Large intestine (tissue), 12 donors: ENCODE measurements around the gene TRAF6. TPM values are rescaled to one million over a fixed set of nuclear protein-coding genes. Genes with fewer than 3 reads are reported as not detected.
A peak's percentile ranks its signal among the peaks of the same experiment; 100 is the strongest.
"Not testable (repeated sequence)": the region's sequence is repeated elsewhere in the genome, so short reads cannot be mapped to it uniquely, and the experiment has no call there.

Experiments
- DNase-seq, 2 donors: peaks; one replicate each; pipeline versions ENCODE4 v3.0.0 to v3.0.0-alpha.2; 2013
- H3K27ac ChIP-seq: one replicate; pipeline ENCODE4 v1.5.1; 2013; ENCODE audit warnings: low read length
- H3K27me3 ChIP-seq: 2 replicates; pipeline ENCODE4 v1.6.1; 2013; ENCODE audit warnings: low read length; ENCODE audit not compliant: control insufficient read depth, insufficient read depth
- H3K36me3 ChIP-seq: 2 replicates; pipeline ENCODE4 v1.6.1; 2013; ENCODE audit warnings: low read length; ENCODE audit not compliant: control insufficient read depth, insufficient read depth
- H3K4me1 ChIP-seq: one replicate; pipeline ENCODE4 v1.6.1; 2013; ENCODE audit warnings: low read length; ENCODE audit not compliant: control insufficient read depth, insufficient read depth
- H3K4me3 ChIP-seq: one replicate; pipeline ENCODE4 v1.5.1; 2013; ENCODE audit warnings: low read length
- H3K9me3 ChIP-seq: one replicate; pipeline ENCODE4 v1.6.1; 2013; ENCODE audit warnings: mild to moderate bottlenecking, low read depth, low read length, moderate library complexity; ENCODE audit not compliant: control insufficient read depth
- WGBS: methylation state at CpG from one replicate; pipeline ENCODE4 v1.1.5; 2013; ENCODE audit warnings: low lambda C conversion rate; ENCODE audit not compliant: insufficient coverage; 5-methylcytosine and 5-hydroxymethylcytosine counted together
- long read RNA-seq, 11 donors: transcript quantifications; one replicate each; lab custom pipeline, GENCODE V29; 2026
- polyA plus RNA-seq: library from polyadenylated mRNA; unstranded; fragments of 120-200 nt; gene quantifications from one replicate; pipeline ENCODE4 v1.2.1, GENCODE V29; 2013

Gene TRAF6
- 21.2 TPM for polyA plus RNA-seq
- long read RNA-seq, donor 1, full-length matches to known transcripts = 3 of 3 reads
- long read RNA-seq, donor 1, partial matches to known transcripts = 0 of 3 reads
- long read RNA-seq, donor 1, other reads (novel, unspliced or antisense) = 0 of 3 reads
- long read RNA-seq, donor 2, full-length matches to known transcripts = 7 of 12 reads
- long read RNA-seq, donor 2, partial matches to known transcripts = 0 of 12 reads
- long read RNA-seq, donor 2, other reads (novel, unspliced or antisense) = 5 of 12 reads
- long read RNA-seq, donor 3 = 0 reads
- long read RNA-seq, donor 4 = 0 reads
- long read RNA-seq, donor 5, full-length matches to known transcripts = 5 of 5 reads
- long read RNA-seq, donor 5, partial matches to known transcripts = 0 of 5 reads
- long read RNA-seq, donor 5, other reads (novel, unspliced or antisense) = 0 of 5 reads
- long read RNA-seq, donor 6, full-length matches to known transcripts = 5 of 5 reads
- long read RNA-seq, donor 6, partial matches to known transcripts = 0 of 5 reads
- long read RNA-seq, donor 6, other reads (novel, unspliced or antisense) = 0 of 5 reads
- long read RNA-seq, donor 7, full-length matches to known transcripts = 2 of 2 reads
- long read RNA-seq, donor 7, partial matches to known transcripts = 0 of 2 reads
- long read RNA-seq, donor 7, other reads (novel, unspliced or antisense) = 0 of 2 reads
- long read RNA-seq, donor 8, full-length matches to known transcripts = 9 of 9 reads
- long read RNA-seq, donor 8, partial matches to known transcripts = 0 of 9 reads
- long read RNA-seq, donor 8, other reads (novel, unspliced or antisense) = 0 of 9 reads
- long read RNA-seq, donor 9, full-length matches to known transcripts = 3 of 3 reads
- long read RNA-seq, donor 9, partial matches to known transcripts = 0 of 3 reads
- long read RNA-seq, donor 9, other reads (novel, unspliced or antisense) = 0 of 3 reads
- long read RNA-seq, donor 10, full-length matches to known transcripts = 6 of 6 reads
- long read RNA-seq, donor 10, partial matches to known transcripts = 0 of 6 reads
- long read RNA-seq, donor 10, other reads (novel, unspliced or antisense) = 0 of 6 reads
- long read RNA-seq, donor 11 = 0 reads

DNA sequence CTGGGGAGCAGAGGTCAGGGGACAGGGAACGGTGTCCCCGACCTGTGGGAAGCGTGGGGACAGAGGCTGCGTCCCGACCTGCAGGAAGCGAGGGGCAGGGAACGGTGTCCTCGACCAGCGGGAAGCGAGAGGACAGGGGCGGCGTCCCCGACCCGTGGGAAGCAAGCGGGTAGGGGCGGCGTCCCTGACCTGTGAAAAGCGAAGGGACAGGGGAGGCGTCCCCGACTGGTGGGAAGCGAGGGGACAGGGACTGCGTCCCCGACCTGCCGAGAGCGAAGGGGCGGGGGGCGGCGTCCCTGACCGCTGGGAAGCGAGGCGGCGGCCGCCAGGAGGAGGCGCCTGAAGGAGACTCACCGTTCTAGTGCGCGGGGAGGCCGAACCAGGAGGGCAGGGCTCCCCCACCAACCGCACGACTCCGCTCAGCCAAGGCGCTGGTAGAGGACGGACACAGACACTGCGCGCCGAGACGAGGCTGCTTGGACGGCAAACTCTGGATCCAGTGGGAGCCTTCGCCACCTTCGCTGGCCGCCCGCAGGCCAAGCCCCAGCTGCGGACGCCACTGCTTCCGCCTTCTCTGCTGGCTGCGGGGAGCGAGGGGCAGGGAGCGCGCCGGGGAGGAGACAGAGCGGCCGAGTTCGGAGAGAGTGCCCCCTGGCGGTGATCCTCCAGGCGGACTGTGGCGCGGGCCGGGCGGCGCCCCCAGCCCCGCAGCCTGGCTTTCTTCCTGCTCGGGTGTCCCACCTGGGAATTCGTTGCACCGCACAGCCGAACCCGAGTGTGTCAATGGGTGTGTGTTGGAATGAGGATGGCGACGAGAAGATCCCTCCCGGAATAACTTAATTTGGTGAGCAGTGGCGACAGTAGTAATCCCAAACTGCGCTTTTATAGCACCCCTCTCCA lies at the start of gene TRAF6:
TSS of gene TRAF6 (minus strand) at position 579 of the 900 bp plus-strand sequence. CDS start 8,757 bp downstream, outside the sequence.
- DNase-seq = peak; percentile 80 to 93
- no peaks in the 10 kb centered on the region for H3K27me3 ChIP-seq
- H3K4me3 ChIP-seq = peak within 1 kb of the TSS; percentile 97
- H3K36me3 ChIP-seq = peaks cover 3% of the 10 kb centered on the region
- WGBS = no CpG with 5 or more reads among the region's 81 CpGs
- no peaks in the 10 kb centered on the region for H3K9me3 ChIP-seq
- H3K4me1 ChIP-seq = peaks cover 12% of the 10 kb centered on the region
- peak within 1 kb of the TSS; percentile 95 for H3K27ac ChIP-seq

DNA sequence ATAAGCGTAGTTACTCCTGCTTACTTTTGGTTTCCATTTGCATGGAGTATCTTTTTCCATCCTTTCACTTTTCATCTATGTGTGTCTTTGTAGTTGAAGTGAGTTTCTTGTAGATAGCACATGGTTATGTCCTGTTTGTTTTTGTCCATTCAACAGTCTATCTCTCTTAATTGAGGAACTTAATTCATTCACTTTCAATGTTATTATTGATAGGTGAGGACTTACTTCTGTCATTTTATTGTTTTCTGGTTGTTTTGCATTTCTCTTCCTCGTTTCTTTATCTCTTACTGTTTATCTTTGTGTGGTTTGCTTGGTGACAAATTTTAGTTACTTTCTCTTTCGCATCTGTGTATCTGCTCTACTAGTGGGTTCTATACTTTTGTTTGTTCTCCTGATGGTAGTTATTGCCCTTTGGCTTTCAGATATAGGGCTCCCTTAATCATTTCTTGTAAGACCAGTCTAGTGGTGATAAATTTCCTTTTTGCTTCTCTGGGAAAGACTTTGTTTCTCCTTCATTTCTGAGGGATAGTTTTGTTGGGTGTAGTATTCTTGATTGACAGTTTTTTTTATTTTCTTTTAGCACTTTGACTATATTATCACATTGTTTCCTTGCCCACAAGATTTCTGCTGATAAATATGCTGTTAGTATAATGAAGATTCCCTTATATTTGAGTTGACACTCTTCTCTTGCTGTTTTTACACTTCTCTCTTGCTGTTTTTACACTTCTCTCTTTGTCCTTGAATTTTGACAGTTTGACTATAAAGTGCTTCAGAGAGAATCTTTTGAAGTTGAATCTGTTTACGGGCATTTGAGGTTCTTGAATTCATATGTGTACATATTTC lies 48.7 kb upstream of the TRAF6 start:
- no peak for DNase-seq
- no peaks in the 10 kb centered on the region for H3K4me1 ChIP-seq
- WGBS = 56% methylated on average over 4 of the region's 4 CpGs
- H3K27ac ChIP-seq = no peak overlapping the region
- H3K36me3 ChIP-seq = no peaks in the 10 kb centered on the region
- H3K9me3 ChIP-seq = peaks cover 7% of the 10 kb centered on the region
- no peak overlapping the region for H3K4me3 ChIP-seq
- no peaks in the 10 kb centered on the region for H3K27me3 ChIP-seq

GRCh38 chr11:36557991-36558390 lies 47.9 kb upstream of the TRAF6 start:
- Histone ChIP-seq H3K27ac (no peak overlapping the region), H3K36me3 (no peaks in the 10 kb centered on the region)
- DNase-seq = no peak

DNA sequence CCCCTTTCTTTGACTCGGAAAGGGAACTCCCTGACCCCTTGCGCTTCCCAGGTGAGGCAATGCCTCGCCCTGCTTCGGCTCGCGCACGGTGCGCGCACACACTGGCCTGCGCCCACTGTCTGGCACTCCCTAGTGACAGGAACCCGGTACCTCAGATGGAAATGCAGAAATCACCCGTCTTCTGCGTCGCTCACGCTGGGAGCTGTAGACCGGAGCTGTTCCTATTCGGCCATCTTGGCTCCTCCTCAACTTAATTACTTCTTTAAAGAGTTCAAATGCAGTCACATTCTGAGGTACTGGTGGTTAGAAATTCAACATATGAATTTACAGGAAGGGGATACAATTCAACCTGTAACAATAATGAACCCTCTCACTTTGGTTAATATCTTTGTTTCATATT lies 47.3 kb upstream of the TRAF6 start:
- H3K4me1 ChIP-seq, H3K27me3 ChIP-seq, DNase-seq, H3K4me3 ChIP-seq, H3K9me3 ChIP-seq, H3K36me3 ChIP-seq, H3K27ac ChIP-seq: not testable (repeated sequence)
- WGBS = no CpG with 5 or more reads among the region's 17 CpGs

More at GRCh38 chr11:36557991-36558390, 47.9 kb upstream of the TRAF6 start:
- H3K27me3 ChIP-seq = no peaks in the 10 kb centered on the region
- H3K4me1 ChIP-seq = no peaks in the 10 kb centered on the region
- peaks cover 7% of the 10 kb centered on the region for H3K9me3 ChIP-seq
- H3K4me3 ChIP-seq = no peak overlapping the region

DNA sequence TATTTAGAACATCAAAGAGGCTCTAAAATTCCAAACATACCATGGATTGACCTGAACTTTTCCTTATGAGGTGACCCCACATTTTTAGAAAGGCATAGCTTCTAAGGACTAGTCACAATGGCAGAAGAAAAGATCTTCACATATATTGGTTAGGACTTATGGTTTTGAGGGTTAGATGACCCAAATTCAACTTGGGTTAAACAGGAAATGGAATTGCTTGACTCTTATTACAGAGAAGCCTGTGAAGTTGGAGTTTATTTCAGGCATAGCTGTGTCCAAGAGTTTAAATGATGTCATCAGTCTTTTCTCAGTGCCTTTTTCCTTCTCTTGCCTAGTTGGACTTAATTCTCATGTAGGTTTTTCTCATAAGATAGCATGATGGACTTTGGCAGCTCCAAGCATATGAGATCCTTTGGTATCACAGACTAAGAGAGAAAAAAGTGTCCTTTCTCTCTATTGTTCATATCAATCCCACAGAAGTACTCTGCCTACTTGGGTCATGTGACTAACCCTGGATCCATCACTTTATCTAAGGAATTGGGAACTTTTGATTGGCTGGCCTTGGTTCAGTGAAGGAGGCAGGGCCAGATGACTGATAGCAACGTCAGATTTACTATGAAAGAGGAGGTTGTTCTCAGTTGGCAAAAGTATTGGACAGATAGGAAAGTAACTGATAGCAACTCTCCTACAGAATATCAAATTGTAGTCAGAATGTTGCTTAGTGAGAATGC lies 40.5 kb upstream of the TRAF6 start:
- Histone ChIP-seq H3K4me3 (no peak overlapping the region), H3K9me3 (no peaks in the 10 kb centered on the region), H3K4me1 (no peaks in the 10 kb centered on the region), H3K36me3 (no peaks in the 10 kb centered on the region), H3K27me3 (no peaks in the 10 kb centered on the region), H3K27ac (no peak overlapping the region)
- no CpG with 5 or more reads among the region's 1 CpG for WGBS
- peak in 1 of 2 donors; percentile 29 for DNase-seq

- peaks cover 5% of the 10 kb centered on the region for H3K27me3 ChIP-seq
- no peaks in the 10 kb centered on the region for H3K9me3 ChIP-seq
- WGBS = no CpG with 5 or more reads among the region's 6 CpGs
- no peak overlapping the region for H3K27ac ChIP-seq
- DNase-seq = peak; percentile 45 to 73
- H3K36me3 ChIP-seq = no peaks in the 10 kb centered on the region
- H3K4me1 ChIP-seq = no peaks in the 10 kb centered on the region
- H3K4me3 ChIP-seq = no peak overlapping the region
These were observed 30.9 kb upstream of the TRAF6 start for GRCh38 chr11:36540998-36541397.

- Histone ChIP-seq H3K36me3 (no peaks in the 10 kb centered on the region), H3K4me1 (no peaks in the 10 kb centered on the region), H3K9me3 (no peaks in the 10 kb centered on the region), H3K4me3 (no peak overlapping the region), H3K27ac (no peak overlapping the region), H3K27me3 (no peaks in the 10 kb centered on the region)
- DNase-seq = no peak
- 60% methylated on average over 2 of the region's 3 CpGs for WGBS
These were observed 24.3 kb upstream of the TRAF6 start for GRCh38 chr11:36534276-36534840.

DNA sequence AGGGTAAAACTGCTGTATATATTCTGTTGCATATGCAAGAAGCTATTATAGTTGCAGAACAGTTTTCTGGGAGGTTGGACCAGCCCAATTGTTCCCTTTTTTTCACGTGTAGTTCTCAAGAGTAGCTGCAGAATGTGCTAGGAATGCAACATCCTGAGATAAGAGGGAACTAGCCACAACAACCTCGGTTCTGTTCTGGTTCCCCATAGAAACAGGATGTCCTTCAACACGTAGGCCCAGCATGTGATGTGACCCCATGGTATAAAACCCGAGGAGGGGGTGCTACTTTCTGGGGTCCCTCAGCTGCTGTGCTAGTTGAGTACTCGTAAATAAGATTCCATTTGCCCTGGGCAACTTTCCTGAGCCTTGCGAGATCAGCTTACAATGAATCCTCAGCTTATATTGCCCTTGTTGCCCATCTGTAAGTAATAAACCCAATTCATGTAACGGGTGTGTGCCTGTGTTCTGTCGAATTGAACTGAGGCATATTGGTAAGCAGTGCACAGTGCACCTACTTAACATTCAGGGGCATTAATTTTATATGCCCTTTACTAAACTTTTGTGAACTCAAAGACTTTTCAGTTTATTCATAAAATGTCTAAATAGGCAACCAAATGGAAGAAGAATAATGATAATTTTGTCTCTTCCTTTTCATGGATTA lies 23.0 kb upstream of the TRAF6 start:
- no peaks in the 10 kb centered on the region for H3K27me3 ChIP-seq
- H3K36me3 ChIP-seq = no peaks in the 10 kb centered on the region
- no peak overlapping the region for H3K27ac ChIP-seq
- no peaks in the 10 kb centered on the region for H3K9me3 ChIP-seq
- no peaks in the 10 kb centered on the region for H3K4me1 ChIP-seq
- H3K4me3 ChIP-seq = no peak overlapping the region
- no CpG with 5 or more reads among the region's 8 CpGs for WGBS
- DNase-seq = no peak
